Left ventricle myocardium superior (tissue), 1 donor: ENCODE measurements around the gene AADACL2. TPM values are rescaled to one million over a fixed set of nuclear protein-coding genes. Genes with fewer than 3 reads are reported as not detected.

Experiments used
- ATAC-seq: fragments of 200-7000 bp; cut with Tn5 transposase; one replicate; pipeline ENCODE4 v1.9.1; 2020; ENCODE audit warnings: mild to moderate bottlenecking, moderate library complexity
- DNase-seq: peaks from one replicate; pipeline ENCODE4 v3.0.0-alpha.2; 2020
- intact Hi-C: fragments of 100-400 bp; cut with micrococcal nuclease; formaldehyde crosslinking; loops from one replicate; pipeline ENCODE4 v1.11.0; 2022
- long read RNA-seq: library from polyadenylated mRNA; unstranded; transcript quantifications from one replicate; pipeline ENCODE4 v2.0.0, GENCODE V29; 2021
- total RNA-seq: library from RNA; stranded (reverse); fragmentation: NEBNext Ultra II Directional; extraction: Animal tissue kit (Norgen Biotek cat#: 25700); gene quantifications from one replicate; pipeline ENCODE4 v1.2.1, GENCODE V29; 2021
- donor health status: DM: no; HTN: yes; CAD: no; lungs with severe emphysema.

Gene AADACL2
- not detected for total RNA-seq
- long read RNA-seq = 0 reads

- DNase-seq (no peak), ATAC-seq (no peak)
- intact Hi-C loops = no loop called here
Observed at GRCh38 chr3:151733613-151734012, at the start of gene AADACL2. Gene AADACL2 (plus strand): TSS chr3:151733927. CDS start chr3:151734036, 109 bp downstream.

- DNase-seq = no peak
Observed at GRCh38 chr3:151684094-151684493, 49.6 kb upstream of the AADACL2 start.

GRCh38 chr3:151686257-151686656 is 47.5 kb upstream of the AADACL2 start:
- no peak for ATAC-seq
- intact Hi-C loops = no loop called here
- DNase-seq = no peak

More at GRCh38 chr3:151684094-151684493, 49.6 kb upstream of the AADACL2 start:
- no peak for ATAC-seq
- intact Hi-C loops = no loop called here

GRCh38 chr3:151687076-151687475 is 46.7 kb upstream of the AADACL2 start:
- intact Hi-C loops = no loop called here
- no peak for DNase-seq
- no peak for ATAC-seq

GRCh38 chr3:151688571-151688970 is 45.2 kb upstream of the AADACL2 start:
- ATAC-seq (no peak), DNase-seq (no peak)
- intact Hi-C loops = no loop called here

- no peak for ATAC-seq
Observed at GRCh38 chr3:151690645-151691044, 43.1 kb upstream of the AADACL2 start.

GRCh38 chr3:151697496-151697895 is 36.2 kb upstream of the AADACL2 start:
- intact Hi-C loops = no loop called here
- DNase-seq (no peak), ATAC-seq (no peak)

More at GRCh38 chr3:151690645-151691044, 43.1 kb upstream of the AADACL2 start:
- intact Hi-C loops = no loop called here
- no peak for DNase-seq

- intact Hi-C loops = no loop called here
- ATAC-seq (no peak), DNase-seq (no peak)
Observed at GRCh38 chr3:151707216-151707615, 26.5 kb upstream of the AADACL2 start.

GRCh38 chr3:151708868-151709267 is 24.9 kb upstream of the AADACL2 start:
- ATAC-seq = no peak
- intact Hi-C loops = no loop called here

GRCh38 chr3:151709847-151710246 is 23.9 kb upstream of the AADACL2 start:
- no peak for DNase-seq
- ATAC-seq = no peak
- intact Hi-C loops = no loop called here

More at GRCh38 chr3:151708868-151709267, 24.9 kb upstream of the AADACL2 start:
- DNase-seq = no peak

- ATAC-seq (no peak), DNase-seq (no peak)
- intact Hi-C loops = no loop called here
Observed at GRCh38 chr3:151721294-151721693, 12.4 kb upstream of the AADACL2 start.

GRCh38 chr3:151722856-151723255 is 10.9 kb upstream of the AADACL2 start:
- DNase-seq (no peak), ATAC-seq (no peak)
- intact Hi-C loops = no loop called here

- intact Hi-C loops = no loop called here
- no peak for DNase-seq
- ATAC-seq = no peak
Observed at GRCh38 chr3:151724576-151725562, 8.9 kb upstream of the AADACL2 start.

GRCh38 chr3:151726016-151726415 is 7.7 kb upstream of the AADACL2 start:
- DNase-seq (no peak), ATAC-seq (no peak)
- intact Hi-C loops = no loop called here

- DNase-seq (no peak), ATAC-seq (no peak)
- intact Hi-C loops = no loop called here
Observed at GRCh38 chr3:151732861-151733260, 866 bp upstream of the AADACL2 start.

- no peak for DNase-seq
- ATAC-seq = no peak
- intact Hi-C loops = no loop called here
Observed at GRCh38 chr3:151740581-151740980, 6.9 kb downstream of the AADACL2 start.

GRCh38 chr3:151743855-151744254 is 10.1 kb downstream of the AADACL2 start:
- intact Hi-C loops = no loop called here

GRCh38 chr3:151750181-151750580 is 16.5 kb downstream of the AADACL2 start:
- DNase-seq (no peak), ATAC-seq (no peak)
- intact Hi-C loops = no loop called here

More at GRCh38 chr3:151743855-151744254, 10.1 kb downstream of the AADACL2 start:
- ATAC-seq = no peak
- DNase-seq = no peak

GRCh38 chr3:151750678-151751077 is 17.0 kb downstream of the AADACL2 start:
- ATAC-seq = no peak
- intact Hi-C loops = no loop called here
- no peak for DNase-seq

GRCh38 chr3:151751161-151751560 is 17.4 kb downstream of the AADACL2 start:
- intact Hi-C loops = no loop called here
- ATAC-seq (peak; percentile 35), DNase-seq (no peak)

- no peak for ATAC-seq
- DNase-seq = no peak
- intact Hi-C loops = no loop called here
Observed at GRCh38 chr3:151753846-151754245, 20.1 kb downstream of the AADACL2 start.
